ES-I3 (cell line): ENCODE measurements around the gene LUZP1.

Experiments
- H3K36me3 ChIP-seq: 2 replicates; pipeline ENCODE4 v1.6.1; 2013; ENCODE audit warnings: mild to moderate bottlenecking, low read length, control low read depth, moderate library complexity; ENCODE audit not compliant: insufficient read depth
- H3K4me1 ChIP-seq: 2 replicates; pipeline ENCODE4 v1.6.1; 2013; ENCODE audit warnings: mild to moderate bottlenecking, control low read depth, low read length; ENCODE audit not compliant: insufficient read depth
- H3K9ac ChIP-seq: 2 replicates; pipeline ENCODE4 v1.6.1; 2013; ENCODE audit warnings: low read depth, mild to moderate bottlenecking, low read length, moderate library complexity
- H3K9me3 ChIP-seq: 2 replicates; pipeline ENCODE4 v1.6.1; 2013; ENCODE audit warnings: mild to moderate bottlenecking, low read length, moderate library complexity; ENCODE audit not compliant: control insufficient read depth, insufficient read depth

Gene LUZP1

DNA sequence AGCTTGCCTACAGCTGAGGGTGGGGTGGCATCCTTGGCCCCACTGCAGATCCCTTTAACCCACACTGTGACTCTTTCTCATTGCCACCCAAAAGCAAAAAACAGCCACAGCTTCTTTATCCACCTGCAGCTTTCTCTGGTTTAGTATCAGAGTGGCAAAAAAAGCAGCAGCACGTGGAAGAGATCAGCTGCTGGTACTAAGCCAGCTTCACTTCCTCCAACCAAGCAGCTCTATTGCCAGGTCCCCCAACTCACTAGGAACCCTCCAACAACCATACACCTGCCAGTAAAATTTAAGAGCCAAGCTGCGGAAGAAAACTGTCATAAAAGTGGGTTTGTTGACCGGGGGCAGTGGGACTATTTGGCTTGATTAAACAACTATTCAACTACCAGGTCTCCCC lies 83.0 kb downstream of the LUZP1 start:
- Histone ChIP-seq H3K9me3 (no peaks in the 10 kb centered on the region), H3K36me3 (peaks cover 30% of the 10 kb centered on the region), H3K9ac (no peak overlapping the region), H3K4me1 (no peaks in the 10 kb centered on the region)

DNA sequence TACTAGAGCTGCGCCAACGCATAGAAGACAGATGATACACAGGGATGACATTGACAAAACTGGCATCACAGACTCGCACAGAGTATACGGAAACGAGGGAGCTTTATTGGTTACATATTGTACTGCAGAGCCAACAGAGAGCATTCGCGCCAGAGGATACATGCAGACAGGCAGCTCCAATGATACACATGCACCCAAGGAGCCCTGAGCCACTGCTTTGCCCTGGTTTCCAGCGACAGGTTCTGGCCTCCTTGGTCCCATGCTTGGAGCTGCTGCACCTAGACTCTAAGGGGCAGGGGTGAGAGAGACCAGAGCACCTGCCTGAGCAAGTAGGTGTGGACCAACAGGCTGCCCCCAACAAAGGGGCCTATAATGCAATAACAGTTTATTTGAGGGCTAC lies 83.8 kb downstream of the LUZP1 start:
- Histone ChIP-seq H3K36me3 (peaks cover 34% of the 10 kb centered on the region), H3K9me3 (no peaks in the 10 kb centered on the region), H3K9ac (no peak overlapping the region), H3K4me1 (no peaks in the 10 kb centered on the region)

DNA sequence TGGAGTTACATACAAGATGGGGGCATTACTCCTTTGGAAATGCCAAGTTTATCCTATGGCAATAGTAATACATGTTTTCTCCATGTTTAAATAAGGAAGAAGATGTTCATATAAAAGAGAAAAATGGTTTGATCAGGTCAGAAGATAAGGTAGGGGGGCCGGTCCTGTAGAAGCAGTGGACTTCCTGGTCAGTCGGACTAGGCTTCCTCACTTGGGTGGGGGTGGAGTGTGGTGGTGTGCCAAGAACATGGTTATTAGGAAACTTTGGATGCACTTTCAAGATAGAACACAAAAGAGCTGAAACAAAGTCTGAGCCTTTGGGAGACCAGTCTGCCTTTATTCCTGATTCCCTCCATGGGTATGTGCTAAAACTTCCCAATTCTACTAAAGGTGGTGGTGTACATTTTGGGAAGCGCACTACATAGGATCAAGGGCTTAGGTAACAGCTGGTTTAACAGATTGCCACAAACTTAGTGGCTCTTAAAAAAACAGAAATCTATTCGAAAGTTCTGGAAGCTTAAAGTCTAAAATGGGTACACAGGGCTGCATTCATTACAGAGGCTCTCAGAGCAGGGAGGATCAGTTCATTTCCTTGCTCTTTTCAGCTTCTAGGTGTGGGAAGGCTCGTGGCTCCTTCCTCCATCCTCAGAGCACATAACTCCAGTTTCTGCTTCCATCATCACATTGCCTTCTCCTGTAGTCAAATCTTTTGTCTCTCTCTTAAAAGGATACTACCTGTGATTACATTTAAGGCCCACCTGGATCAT lies 84.8 kb downstream of the LUZP1 start:
- Histone ChIP-seq H3K9me3 (no peaks in the 10 kb centered on the region), H3K9ac (no peak overlapping the region), H3K4me1 (no peaks in the 10 kb centered on the region), H3K36me3 (peaks cover 39% of the 10 kb centered on the region)

DNA sequence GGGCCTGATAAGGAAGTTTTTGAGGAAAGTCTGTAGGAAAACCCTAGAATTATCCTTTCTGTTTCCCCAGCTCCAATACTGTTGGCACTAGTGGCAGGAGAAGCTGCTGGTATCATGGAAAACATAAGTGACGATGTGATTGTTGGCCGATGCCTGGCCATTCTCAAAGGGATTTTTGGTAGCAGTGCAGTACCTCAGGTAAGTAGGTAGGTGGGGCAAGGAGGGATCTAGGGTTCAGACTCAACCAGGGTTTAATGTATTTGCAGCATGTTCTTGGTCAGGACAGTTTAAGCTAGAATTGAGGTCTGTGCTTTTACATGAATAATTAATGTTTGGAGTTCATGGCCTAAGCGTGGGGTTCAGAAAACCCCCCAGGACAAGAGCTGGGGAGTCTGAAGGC lies 87.3 kb downstream of the LUZP1 start:
- no peaks in the 10 kb centered on the region for H3K4me1 ChIP-seq
- no peaks in the 10 kb centered on the region for H3K9me3 ChIP-seq
- no peak overlapping the region for H3K9ac ChIP-seq
- peaks cover 37% of the 10 kb centered on the region for H3K36me3 ChIP-seq

DNA sequence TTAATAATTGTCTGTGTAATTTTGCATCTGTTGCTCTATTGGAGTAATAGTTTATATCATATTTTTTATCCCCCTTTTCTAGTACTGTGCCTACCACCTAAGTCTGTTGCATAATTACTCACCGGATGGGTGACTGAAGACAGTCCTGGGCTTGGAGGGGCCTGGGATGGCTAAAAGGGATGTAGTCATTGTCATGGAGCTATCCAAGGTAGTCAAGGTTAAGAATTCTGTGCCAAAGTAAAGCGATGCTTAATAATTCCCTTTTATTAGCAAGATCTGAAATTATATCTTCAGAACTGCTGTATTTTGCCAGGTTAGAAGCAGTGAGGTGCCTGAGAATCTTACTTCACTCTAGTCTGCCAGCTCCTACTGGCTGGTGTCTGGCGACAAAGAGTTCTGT lies 87.8 kb downstream of the LUZP1 start:
- no peaks in the 10 kb centered on the region for H3K4me1 ChIP-seq
- no peak overlapping the region for H3K9ac ChIP-seq
- peaks cover 37% of the 10 kb centered on the region for H3K36me3 ChIP-seq
- no peaks in the 10 kb centered on the region for H3K9me3 ChIP-seq

DNA sequence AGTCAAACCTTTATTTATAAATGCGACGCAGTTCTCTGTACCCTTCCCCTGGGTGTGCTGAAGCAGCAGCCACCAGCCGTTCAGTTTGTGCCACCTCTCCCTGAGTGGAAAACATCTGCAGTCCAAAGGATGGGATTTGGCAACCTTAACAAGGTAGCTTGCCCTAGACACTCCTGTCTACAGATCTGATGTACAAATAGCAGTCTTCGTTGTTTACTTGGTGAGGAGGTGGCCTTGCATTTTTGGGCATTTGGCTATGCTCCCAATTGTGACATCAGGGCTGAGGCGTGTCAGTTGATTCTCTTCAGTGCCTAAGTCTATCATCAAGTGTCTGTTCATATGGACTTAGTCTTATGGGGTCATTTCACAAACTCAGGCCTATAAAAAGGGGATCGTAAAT lies 89.6 kb downstream of the LUZP1 start:
- Histone ChIP-seq H3K9ac (no peak overlapping the region), H3K36me3 (peaks cover 33% of the 10 kb centered on the region)

DNA sequence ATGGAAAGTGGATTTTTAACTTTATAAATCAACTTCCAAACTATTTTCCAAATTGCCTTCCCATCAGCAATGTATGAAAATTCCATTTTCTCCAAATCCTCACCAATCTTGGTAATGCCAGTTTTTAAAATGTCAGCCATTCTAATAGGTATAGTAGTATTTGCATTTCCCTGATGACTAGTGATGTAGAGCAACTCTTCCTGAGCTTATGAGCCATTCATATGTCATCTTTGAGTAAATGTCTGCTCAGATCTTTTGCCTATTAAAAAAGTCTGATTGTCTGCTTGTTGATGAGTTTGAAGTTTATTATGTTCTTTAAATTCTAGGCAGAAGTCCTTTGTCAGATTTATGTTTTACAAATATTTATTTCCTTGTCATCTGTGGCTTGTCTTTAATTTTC lies 94.6 kb downstream of the LUZP1 start:
- no peaks in the 10 kb centered on the region for H3K4me1 ChIP-seq
- H3K9me3 ChIP-seq: no peaks in the 10 kb centered on the region
- no peak overlapping the region for H3K9ac ChIP-seq
- peaks cover 45% of the 10 kb centered on the region for H3K36me3 ChIP-seq

More for the DNA sequence above, 89.6 kb downstream of the LUZP1 start:
- Histone ChIP-seq H3K9me3 (no peaks in the 10 kb centered on the region), H3K4me1 (no peaks in the 10 kb centered on the region)

DNA sequence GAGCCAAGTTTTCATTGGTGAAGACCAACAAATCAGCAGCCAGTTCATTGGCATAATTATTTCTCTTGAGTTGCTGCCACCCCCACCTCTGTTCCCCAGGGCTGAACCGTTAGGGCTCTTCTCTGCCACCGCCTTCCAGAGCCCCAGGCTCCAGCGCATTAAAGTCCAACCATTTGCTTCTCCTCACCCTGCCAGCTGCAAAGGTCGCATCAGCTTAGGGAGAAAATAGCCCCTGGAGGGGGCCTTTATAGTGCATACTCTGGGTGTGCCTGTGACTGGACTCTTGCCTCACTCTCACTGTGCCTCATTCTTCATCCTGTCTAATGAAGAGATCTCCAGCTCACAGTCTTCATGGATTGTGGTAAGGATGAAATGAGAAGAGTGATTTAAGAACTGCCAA lies 99.0 kb downstream of the LUZP1 start:
- no peak overlapping the region for H3K9ac ChIP-seq
- peaks cover 44% of the 10 kb centered on the region for H3K36me3 ChIP-seq
- H3K9me3 ChIP-seq: no peaks in the 10 kb centered on the region
- no peaks in the 10 kb centered on the region for H3K4me1 ChIP-seq

DNA sequence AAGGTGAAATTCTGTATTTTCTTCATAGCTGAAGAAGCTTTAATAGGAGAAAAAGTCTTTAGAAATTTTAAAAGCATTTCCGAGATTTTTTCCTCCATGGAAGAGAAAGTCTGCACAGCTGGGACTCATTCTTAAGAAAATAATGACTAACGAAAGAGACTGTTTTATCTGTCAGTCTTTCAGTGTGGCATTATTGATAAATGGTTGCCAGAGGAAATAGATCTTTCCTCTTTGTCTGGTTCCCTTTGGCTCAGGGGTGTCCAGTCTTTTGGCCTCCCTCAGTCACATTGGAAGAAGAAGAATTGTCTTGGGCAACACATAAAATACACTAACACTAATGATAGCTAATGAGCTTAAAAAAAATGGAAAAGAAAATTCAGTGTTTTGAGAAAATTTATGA lies 99.5 kb downstream of the LUZP1 start:
- Histone ChIP-seq H3K9ac (no peak overlapping the region), H3K36me3 (peaks cover 49% of the 10 kb centered on the region), H3K4me1 (no peaks in the 10 kb centered on the region), H3K9me3 (no peaks in the 10 kb centered on the region)

DNA sequence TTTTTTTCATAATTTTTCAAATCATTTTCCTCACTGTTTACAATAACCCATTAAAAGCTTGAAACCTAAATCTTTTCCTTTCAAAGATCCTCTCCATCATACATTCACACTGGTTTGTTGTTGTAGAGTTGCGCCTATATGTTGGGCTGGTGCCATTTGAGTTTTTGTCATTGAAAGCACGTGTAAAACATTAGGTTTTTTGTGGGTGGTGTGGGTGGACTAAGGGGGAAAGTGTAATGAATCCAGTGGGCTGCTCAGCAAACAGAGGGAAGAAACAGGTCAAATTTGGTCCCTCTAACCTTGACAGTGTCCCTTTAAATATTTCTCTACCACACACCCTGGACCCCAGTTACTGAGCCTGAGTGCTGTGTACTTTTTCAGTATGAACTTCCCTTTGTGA lies 102.6 kb downstream of the LUZP1 start:
- no peaks in the 10 kb centered on the region for H3K9me3 ChIP-seq
- no peaks in the 10 kb centered on the region for H3K4me1 ChIP-seq
- H3K36me3 ChIP-seq: peaks cover 29% of the 10 kb centered on the region
- H3K9ac ChIP-seq: no peak overlapping the region

DNA sequence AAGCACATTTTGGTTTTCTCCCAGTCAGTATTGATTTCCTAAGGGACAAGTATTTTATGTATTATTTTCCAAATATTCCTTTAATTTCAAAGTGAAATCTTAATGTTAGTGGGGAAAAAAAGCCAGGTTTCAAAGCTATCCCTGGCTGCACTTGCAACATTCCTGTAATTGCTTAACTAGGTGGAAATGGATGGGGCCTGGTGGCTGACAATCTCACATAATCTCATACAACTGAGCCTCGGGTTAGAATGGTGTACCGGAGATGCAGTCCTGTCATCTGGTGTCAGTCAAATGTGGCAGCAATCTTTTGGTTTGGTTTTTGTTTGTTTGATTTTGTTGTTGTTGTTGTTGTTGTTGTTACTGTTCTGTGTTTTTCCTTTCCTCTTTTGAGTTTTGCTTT lies 103.3 kb downstream of the LUZP1 start:
- Histone ChIP-seq H3K9ac (no peak overlapping the region), H3K9me3 (no peaks in the 10 kb centered on the region), H3K36me3 (peaks cover 30% of the 10 kb centered on the region), H3K4me1 (no peaks in the 10 kb centered on the region)

DNA sequence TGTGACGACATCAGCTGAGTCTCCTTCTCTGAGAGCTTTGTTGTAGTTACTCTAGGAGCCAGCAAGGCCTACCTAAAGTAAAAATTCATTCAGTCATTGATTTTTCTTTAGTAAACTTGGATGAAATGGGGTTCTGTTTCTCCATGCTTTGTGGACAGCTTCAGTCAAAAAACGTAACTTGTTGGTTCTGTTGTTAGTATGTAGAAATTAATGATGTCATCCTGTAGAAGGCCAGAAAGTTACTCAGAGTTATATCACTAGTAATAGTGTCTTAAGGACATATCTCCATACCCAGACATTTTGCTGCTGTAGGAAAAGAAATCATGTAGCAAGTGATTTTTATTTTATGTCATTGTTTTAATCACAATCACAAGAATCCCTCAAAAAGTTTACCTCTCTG lies 106.4 kb downstream of the LUZP1 start:
- Histone ChIP-seq H3K9ac (no peak overlapping the region), H3K9me3 (no peaks in the 10 kb centered on the region), H3K4me1 (no peaks in the 10 kb centered on the region), H3K36me3 (peaks cover 26% of the 10 kb centered on the region)

DNA sequence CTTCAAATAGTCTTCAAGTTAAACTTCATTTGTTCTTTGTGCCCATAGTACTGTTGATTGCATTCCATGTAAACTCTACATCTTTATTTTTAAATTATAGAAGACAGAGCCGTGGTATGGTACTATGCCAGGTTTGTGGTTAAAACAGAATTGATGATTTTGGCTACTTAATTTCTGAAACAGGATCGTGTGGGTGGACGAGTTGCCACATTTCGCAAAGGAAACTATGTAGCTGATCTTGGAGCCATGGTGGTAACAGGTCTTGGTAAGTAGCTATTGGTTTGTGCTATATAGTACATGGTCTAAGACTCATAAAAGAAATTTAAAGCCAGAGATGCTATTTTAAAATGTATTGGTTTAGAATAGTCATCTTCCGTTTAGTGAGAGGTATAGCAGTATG lies 111.4 kb downstream of the LUZP1 start:
- H3K9me3 ChIP-seq: no peaks in the 10 kb centered on the region
- no peak overlapping the region for H3K9ac ChIP-seq
- no peaks in the 10 kb centered on the region for H3K4me1 ChIP-seq
- H3K36me3 ChIP-seq: peaks cover 40% of the 10 kb centered on the region

DNA sequence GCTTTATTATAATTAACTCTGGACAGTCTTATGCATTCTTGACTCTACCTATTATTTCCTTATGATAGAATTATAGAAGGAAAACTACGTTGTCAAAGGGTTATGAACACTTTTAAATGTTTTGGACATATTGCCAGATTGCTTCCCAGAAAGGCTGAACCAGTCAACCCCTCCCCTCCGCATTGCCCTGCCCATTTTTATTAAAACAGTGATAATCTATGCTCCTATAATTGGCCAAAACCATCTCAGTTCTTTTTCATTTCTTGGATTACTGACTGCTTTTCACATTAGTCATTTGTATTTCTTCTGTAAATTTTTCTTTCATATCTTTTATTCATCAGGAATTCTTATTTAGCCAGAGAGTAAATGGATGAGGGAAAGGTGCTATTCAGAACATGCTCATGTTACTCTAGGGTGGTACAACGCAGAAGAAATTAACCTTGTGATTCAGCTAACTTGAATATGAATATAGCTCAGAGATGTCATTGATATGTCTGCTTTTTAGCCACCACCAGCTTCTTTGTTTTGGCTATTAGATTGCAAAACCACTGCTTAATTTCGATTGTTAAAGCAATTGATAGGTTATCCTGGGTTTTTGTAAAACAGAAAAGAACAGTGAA lies 117.3 kb downstream of the LUZP1 start:
- H3K4me1 ChIP-seq: no peaks in the 10 kb centered on the region
- H3K9ac ChIP-seq: no peak overlapping the region
- peaks cover 18% of the 10 kb centered on the region for H3K36me3 ChIP-seq
- no peaks in the 10 kb centered on the region for H3K9me3 ChIP-seq

DNA sequence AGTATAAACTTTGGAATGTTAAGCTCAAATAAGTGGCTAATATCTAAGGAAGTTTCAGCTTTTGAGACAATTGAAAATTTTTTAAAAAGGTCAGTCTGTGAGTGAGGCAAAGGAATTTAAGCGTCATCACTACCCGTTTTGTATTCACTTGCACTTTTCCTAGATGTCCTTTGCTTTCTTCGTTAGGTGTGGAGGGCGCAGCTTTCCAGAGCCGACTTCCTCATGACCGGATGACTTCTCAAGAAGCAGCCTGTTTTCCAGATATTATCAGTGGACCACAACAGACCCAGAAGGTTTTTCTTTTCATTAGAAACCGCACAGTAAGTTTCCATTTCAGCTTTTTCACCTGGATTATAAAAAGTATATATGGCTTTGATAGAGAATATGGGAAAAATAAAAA lies 118.5 kb downstream of the LUZP1 start:
- H3K4me1 ChIP-seq: no peaks in the 10 kb centered on the region
- H3K9ac ChIP-seq: no peak overlapping the region
- no peaks in the 10 kb centered on the region for H3K9me3 ChIP-seq
- H3K36me3 ChIP-seq: peaks cover 16% of the 10 kb centered on the region
